Stimulated activated CD8-positive, alpha-beta memory T cell treated with anti-CD3 and anti-CD28 coated beads, Interleukin-2, amount 100 ng/mL, for 48 hours (primary cell): ENCODE results near the gene OGG1.

Experiments
- DNase-seq, 2 donors: peaks; one replicate each; pipeline ENCODE4 v3.0.0-alpha.2; 2020; ENCODE audit warnings: low read depth in 2 of 2

The OGG1 gene

DNA sequence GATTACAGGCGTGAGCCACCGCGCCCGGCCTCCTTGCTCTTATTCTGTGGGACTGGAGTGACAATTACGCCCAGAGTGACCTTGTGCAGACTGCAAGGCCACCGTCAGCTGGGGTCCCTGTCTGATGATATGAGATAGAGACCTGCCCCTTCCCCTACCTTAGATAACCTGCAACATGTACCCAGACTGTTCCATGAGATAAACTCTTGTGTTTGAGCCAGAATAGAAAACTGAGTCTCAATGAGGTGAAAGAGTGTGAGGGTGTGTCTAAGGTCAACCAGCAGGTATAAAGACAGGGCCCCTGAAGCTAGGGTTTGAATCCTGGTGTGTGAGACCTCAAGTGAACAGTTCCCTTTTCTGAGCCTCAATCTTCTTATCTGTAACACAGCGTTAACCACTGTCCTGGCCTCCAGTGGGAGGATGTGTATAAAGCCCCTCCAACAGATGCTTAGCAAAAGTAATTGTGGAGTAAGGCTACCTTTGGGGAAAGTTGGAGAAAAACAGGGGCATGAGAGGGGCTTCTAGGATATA is 36.5 kb downstream of the OGG1 start:
- no peak for DNase-seq

GRCh38 chr3:9786825-9787669 is 37.3 kb downstream of the OGG1 start:
- no peak for DNase-seq

GRCh38 chr3:9787714-9788113 is 38.0 kb downstream of the OGG1 start:
- no peak for DNase-seq

DNA sequence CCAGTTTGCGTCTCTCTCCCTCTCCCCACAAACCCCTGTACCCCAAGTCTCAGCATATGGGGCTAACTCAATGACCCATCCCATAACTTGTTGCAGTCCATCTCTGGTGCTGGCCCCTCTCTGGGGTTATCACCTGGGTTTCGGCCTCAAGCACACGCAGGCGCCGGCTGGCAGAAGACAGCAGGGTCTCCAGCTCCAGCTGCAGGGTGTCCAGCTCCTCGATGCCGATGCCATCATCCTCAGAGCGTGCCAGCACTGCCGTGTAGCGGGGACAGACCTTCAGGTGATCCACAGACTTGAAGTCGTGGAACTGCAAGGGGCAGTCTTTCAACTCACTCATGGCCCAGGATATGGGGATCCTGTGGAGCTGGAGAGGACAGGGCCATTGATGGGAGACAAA is 41.4 kb downstream of the OGG1 start:
- no peak for DNase-seq

GRCh38 chr3:9791790-9792404 is 42.1 kb downstream of the OGG1 start:
- DNase-seq = no peak

DNA sequence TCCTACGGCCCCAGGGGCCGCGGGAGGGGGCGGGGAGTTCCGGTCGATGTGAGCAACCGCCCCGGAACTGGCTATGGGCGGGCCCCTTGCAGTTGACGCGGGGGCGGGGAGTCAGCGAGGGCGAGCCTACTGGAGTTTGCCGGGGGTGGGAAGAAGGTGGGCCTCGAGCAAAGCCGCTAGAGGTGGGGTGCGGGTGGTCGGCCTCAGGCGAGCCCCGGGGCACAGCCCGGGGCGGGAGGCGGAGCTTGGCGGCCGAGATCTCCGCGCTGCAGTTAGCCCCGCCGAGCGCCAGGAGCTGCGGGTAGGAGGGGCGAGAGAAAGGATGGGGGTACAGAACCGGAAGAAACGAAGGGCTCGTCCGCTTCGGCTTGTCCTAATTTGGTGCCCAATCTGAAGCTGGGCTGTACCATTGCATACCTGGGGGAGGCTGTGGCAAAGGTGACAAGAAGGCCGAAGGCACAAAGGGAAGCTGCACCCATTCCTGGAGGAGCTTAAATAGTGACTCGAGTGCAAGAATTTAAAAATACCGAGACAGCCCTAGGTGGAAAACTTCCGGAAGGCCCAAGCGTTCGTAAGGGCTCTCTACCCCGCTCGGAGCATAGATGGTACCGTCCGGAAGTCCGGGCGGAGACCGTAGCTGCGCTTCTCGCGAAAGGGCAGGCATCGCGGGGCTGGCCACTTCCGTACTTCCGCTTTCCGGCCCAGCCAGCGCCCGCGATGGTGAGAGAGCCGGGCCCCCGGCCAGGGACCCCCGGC is 42.8 kb downstream of the OGG1 start, which contains the start of the genes ARPC4 and TADA3:
Gene ARPC4 (plus strand): TSS at position 678 of the 756 bp plus-strand sequence. CDS start 40 bp downstream, at position 718.
Gene TADA3 (minus strand): TSS at position 69 of the 756 bp plus-strand sequence. CDS start 1,007 bp downstream, outside the sequence.
- peak; percentile 91 to 94 for DNase-seq

- no peak for DNase-seq
Observed at GRCh38 chr3:9793161-9793781, 43.5 kb downstream of the OGG1 start.

DNA sequence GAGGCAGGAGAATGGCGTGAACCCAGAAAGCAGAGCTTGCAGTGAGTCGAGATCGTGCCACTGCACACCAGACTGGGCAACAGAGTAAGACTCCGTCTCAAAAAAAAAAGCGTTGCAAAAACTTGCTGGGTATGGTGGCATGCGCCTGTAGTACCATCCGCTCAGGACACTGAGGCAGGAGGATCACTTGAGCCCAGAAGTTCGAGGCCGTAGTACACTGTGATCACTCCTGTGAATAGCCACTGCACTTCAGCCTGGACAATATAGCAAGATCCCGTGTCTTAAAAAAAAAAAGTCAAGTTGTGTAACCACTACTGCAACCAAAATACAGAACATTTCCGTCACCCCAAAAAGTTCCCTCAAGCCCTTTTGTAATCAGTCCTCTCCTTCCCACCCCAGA is 44.6 kb downstream of the OGG1 start:
- no peak for DNase-seq

DNA sequence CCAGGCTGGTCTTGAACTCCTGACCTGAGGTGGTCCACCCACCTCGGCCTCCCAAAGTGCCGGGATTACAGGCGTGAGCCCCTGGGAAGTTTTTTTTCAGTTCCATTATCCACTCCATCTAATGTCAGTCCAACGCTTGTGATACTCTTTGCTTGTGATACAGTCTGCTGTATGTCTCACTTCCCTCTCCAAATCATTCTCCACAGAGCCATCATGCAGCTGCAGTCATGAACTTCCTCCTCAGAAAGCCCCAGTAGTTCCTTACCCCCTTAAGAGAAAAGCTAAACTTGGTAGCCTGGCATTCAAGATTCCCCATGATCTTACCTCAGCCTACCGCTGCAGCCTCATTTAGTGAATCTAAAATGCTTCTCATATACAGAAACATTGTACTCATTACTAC is 45.5 kb downstream of the OGG1 start:
- no peak for DNase-seq

- no peak for DNase-seq
Observed at GRCh38 chr3:9797196-9797945, 47.6 kb downstream of the OGG1 start.

DNA sequence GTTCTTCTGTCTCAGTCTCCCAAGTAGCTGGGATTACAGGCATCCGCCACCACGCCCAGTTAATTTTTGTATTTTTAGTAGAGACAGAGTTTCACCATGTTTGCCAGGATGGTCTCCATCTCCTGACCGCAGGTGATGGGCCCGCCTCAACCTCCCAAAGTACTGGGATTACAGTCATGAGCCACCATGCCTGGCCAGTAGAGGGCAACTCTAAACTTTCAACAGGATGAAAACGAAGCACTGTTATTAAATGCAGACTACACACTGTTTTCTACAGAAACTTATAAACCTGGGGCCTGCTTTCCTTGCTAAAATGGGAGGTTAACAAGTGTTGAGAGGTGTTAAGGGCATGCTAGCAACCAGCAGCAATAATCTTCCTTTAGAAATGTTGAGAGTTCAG is 50.8 kb downstream of the OGG1 start:
- DNase-seq = no peak

GRCh38 chr3:9803494-9803893 is 53.7 kb downstream of the OGG1 start:
- DNase-seq = no peak

DNA sequence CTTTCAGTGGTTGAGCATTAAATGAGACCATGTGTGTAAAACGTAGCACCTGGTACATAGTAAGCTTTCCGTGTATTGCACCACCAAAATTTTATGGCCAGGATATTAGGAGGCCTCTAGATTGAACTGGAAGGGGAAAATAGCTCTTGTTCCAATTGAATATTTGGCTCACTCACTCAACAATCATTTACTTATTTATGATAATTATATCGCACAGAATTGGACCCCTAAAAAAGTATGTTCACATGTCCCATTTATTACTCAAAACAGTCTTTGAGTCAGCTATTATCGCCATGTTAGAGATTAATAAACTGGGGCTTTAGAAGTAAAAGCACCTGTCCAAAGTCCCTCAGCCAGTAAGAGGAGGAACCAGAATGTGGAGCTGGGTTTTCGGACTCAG is 55.2 kb downstream of the OGG1 start:
- no peak for DNase-seq

GRCh38 chr3:9806137-9806536 is 56.4 kb downstream of the OGG1 start:
- DNase-seq = no peak
